ENCODE results near the gene PFAS.

PFAS gene

GRCh38 chr17:8290043-8290442 lies 41.0 kb downstream of the PFAS start:
- no peaks in the 10 kb centered on the region for H3K79me2 ChIP-seq (ENCODE audit: insufficient read depth, low read depth)
- no peak overlapping the region for H3K4me3 ChIP-seq (IDR thresholded peaks at IDR 0.05; ENCODE audit: insufficient read depth, low read depth, low read length)
- H3K4me2 ChIP-seq = no peak overlapping the region
- H3K27ac ChIP-seq = no peak overlapping the region
- no peak overlapping the region for H3K9ac ChIP-seq
- no peaks in the 10 kb centered on the region for H4K20me1 ChIP-seq (ENCODE audit: insufficient read depth)
- no peak overlapping the region for H2AFZ ChIP-seq (ENCODE audit: low read depth)
- TF ChIP-seq CTCF (conservative IDR thresholded peaks at IDR 0.05; ENCODE audit: low read depth, low read length) = no peak
- no peaks in the 10 kb centered on the region for H3K36me3 ChIP-seq (ENCODE audit: insufficient read depth)
- no peaks in the 10 kb centered on the region for H3K4me1 ChIP-seq (ENCODE audit: low read depth, poor library complexity, severe bottlenecking)
- no peaks in the 10 kb centered on the region for H3K27me3 ChIP-seq (ENCODE audit: insufficient read depth, low read depth)

- no peaks in the 10 kb centered on the region for H3K36me3 ChIP-seq (ENCODE audit: insufficient read depth)
- H3K79me2 ChIP-seq (ENCODE audit: insufficient read depth, low read depth) = no peaks in the 10 kb centered on the region
- no peak overlapping the region for H3K4me2 ChIP-seq
- H3K9ac ChIP-seq = no peak overlapping the region
- H2AFZ ChIP-seq (ENCODE audit: low read depth) = no peak overlapping the region
- H3K27ac ChIP-seq = no peak overlapping the region
- no peaks in the 10 kb centered on the region for H3K4me1 ChIP-seq (ENCODE audit: low read depth, poor library complexity, severe bottlenecking)
- no peaks in the 10 kb centered on the region for H3K27me3 ChIP-seq (ENCODE audit: insufficient read depth, low read depth)
- H4K20me1 ChIP-seq (ENCODE audit: insufficient read depth) = no peaks in the 10 kb centered on the region
- H3K4me3 ChIP-seq (IDR thresholded peaks at IDR 0.05; ENCODE audit: insufficient read depth, low read depth, low read length) = no peak overlapping the region
- no peak for TF ChIP-seq CTCF (conservative IDR thresholded peaks at IDR 0.05; ENCODE audit: low read depth, low read length)
Observed at GRCh38 chr17:8292639-8293395, 43.7 kb downstream of the PFAS start.

GRCh38 chr17:8294361-8294760 lies 45.3 kb downstream of the PFAS start:
- H3K4me3 ChIP-seq (IDR thresholded peaks at IDR 0.05; ENCODE audit: insufficient read depth, low read depth, low read length) = no peak overlapping the region
- H3K4me2 ChIP-seq = no peak overlapping the region
- H3K27ac ChIP-seq = no peak overlapping the region
- no peaks in the 10 kb centered on the region for H3K4me1 ChIP-seq (ENCODE audit: low read depth, poor library complexity, severe bottlenecking)
- no peaks in the 10 kb centered on the region for H4K20me1 ChIP-seq (ENCODE audit: insufficient read depth)
- H3K36me3 ChIP-seq (ENCODE audit: insufficient read depth) = no peaks in the 10 kb centered on the region
- H3K27me3 ChIP-seq (ENCODE audit: insufficient read depth, low read depth) = no peaks in the 10 kb centered on the region
- H3K79me2 ChIP-seq (ENCODE audit: insufficient read depth, low read depth) = no peaks in the 10 kb centered on the region
- H2AFZ ChIP-seq (ENCODE audit: low read depth) = no peak overlapping the region
- H3K9ac ChIP-seq = no peak overlapping the region
- TF ChIP-seq CTCF (conservative IDR thresholded peaks at IDR 0.05; ENCODE audit: low read depth, low read length) = no peak

GRCh38 chr17:8294814-8295316 lies 45.8 kb downstream of the PFAS start:
- no peaks in the 10 kb centered on the region for H3K79me2 ChIP-seq (ENCODE audit: insufficient read depth, low read depth)
- H3K9ac ChIP-seq = no peak overlapping the region
- no peak for TF ChIP-seq CTCF (conservative IDR thresholded peaks at IDR 0.05; ENCODE audit: low read depth, low read length)
- no peak overlapping the region for H3K27ac ChIP-seq
- H3K4me3 ChIP-seq (IDR thresholded peaks at IDR 0.05; ENCODE audit: insufficient read depth, low read depth, low read length) = no peak overlapping the region
- peak overlapping the region; percentile 57 for H3K4me2 ChIP-seq
- no peaks in the 10 kb centered on the region for H3K4me1 ChIP-seq (ENCODE audit: low read depth, poor library complexity, severe bottlenecking)
- H4K20me1 ChIP-seq (ENCODE audit: insufficient read depth) = no peaks in the 10 kb centered on the region
- H3K36me3 ChIP-seq (ENCODE audit: insufficient read depth) = no peaks in the 10 kb centered on the region
- H3K27me3 ChIP-seq (ENCODE audit: insufficient read depth, low read depth) = no peaks in the 10 kb centered on the region
- H2AFZ ChIP-seq (ENCODE audit: low read depth) = peak overlapping the region; percentile 34; the same call in 1 of the 2 replicates

Measured in KMS-11 (cell line).